K562 (cell line): Measurements from ENCODE around the gene CHD5. TPM values are rescaled to one million over a fixed set of nuclear protein-coding genes. Genes with fewer than 3 reads are reported as not detected.

ENCODE experiments used
- CEBPB ChIP-seq: fragments of 450-650 bp; IDR thresholded peaks from 2 replicates; pipeline ENCODE4 v1.6.1; 2016; ENCODE audit warnings: missing genetic modification characterization, missing compliant biosample characterization
- FOXP1 ChIP-seq: sonication (generic); formaldehyde crosslinking; IDR thresholded peaks from 2 replicates; pipeline ENCODE4 v1.8.0; 2022; ENCODE audit warnings: mild to moderate bottlenecking, missing genetic modification reagents
- HDGF ChIP-seq: fragments of 450-650 bp; IDR thresholded peaks from 2 replicates; pipeline ENCODE4 v1.6.1; 2016
- HNRNPL ChIP-seq: fragments of 200-400 bp; formaldehyde crosslinking; IDR thresholded peaks from 2 replicates; pipeline ENCODE4 v1.6.1; 2017; ENCODE audit warnings: low read depth, mild to moderate bottlenecking, low read length
- KLF1 ChIP-seq: fragments of 450-650 bp; IDR thresholded peaks from 2 replicates; pipeline ENCODE4 v1.6.1; 2016; ENCODE audit warnings: missing genetic modification characterization, missing compliant biosample characterization
- REST ChIP-seq, 2 experiments: fragments of 450-650 bp; formaldehyde crosslinking in 1 of 2; IDR thresholded peaks; 2 replicates each; pipeline versions ENCODE4 v1.4.0 to v1.6.1; 2014 to 2020; ENCODE audit warnings: mild to moderate bottlenecking in 2 of 2, borderline replicate concordance in 1 of 2, low read depth in 1 of 2
- SETDB1 ChIP-seq: IDR thresholded peaks from one replicate; pipeline ENCODE4 v1.6.1; 2012; ENCODE audit warnings: low read length, control low read depth, inconsistent platforms
- TBP ChIP-seq: optimal IDR thresholded peaks from 2 replicates; pipeline ENCODE3; 2011; ENCODE audit warnings: low read depth, low read length, improper control_type of control experiment
- TFAP4 ChIP-seq: sonication (generic); formaldehyde crosslinking; IDR thresholded peaks from 2 replicates; pipeline ENCODE4 v1.8.0; 2022; ENCODE audit warnings: missing genetic modification reagents, mild to moderate bottlenecking, moderate library complexity, borderline replicate concordance
- TGIF2 ChIP-seq: sonication (generic); formaldehyde crosslinking; IDR thresholded peaks from 2 replicates; pipeline ENCODE4 v1.8.1; 2022; ENCODE audit warnings: mild to moderate bottlenecking, missing genetic modification reagents, moderate library complexity
- ZNF445 ChIP-seq: fragments of 250-450 bp; sonication (Bioruptor Pico); IDR thresholded peaks from 2 replicates; pipeline ENCODE4 v1.4.0; 2020; ENCODE audit warnings: low read depth, mild to moderate bottlenecking, moderate library complexity
- polyA plus RNA-seq, 8 experiments: library from polyadenylated mRNA; depleted of rRNA in 4 of 8; stranded (reverse) in 5 of 8; unstranded in 3 of 8; fragments of >200 nt; fragmentation: Nextera tagmentation in 2 of 8; fragmentation: Illumina TruSeq in 1 of 8; extraction: Ambion mirVana in 2 of 8; extraction: Trizol in 1 of 8; gene quantifications; 2 replicates each; pipeline versions ENCODE4 v1.2.1 to v1.2.3, GENCODE V29; 2011 to 2014; ENCODE audit warnings: inconsistent platforms in 1 of 8, missing spikeins in 1 of 8
- total RNA-seq, 7 experiments: library from RNA; depleted of rRNA in 6 of 7; stranded (reverse); fragments of >200 nt in 6 of 7; fragmentation: Illumina TruSeq in 2 of 7; extraction: Trizol in 2 of 7; gene quantifications; 2 replicates each; pipeline versions ENCODE4 v1.2.1 to v1.2.3, GENCODE V29; 2011 to 2021; ENCODE audit warnings: low replicate concordance in 1 of 7
- TF ChIP-seq, protein P1 (sequence below), 2 experiments: fragments of 450-650 bp; IDR thresholded peaks; 2 replicates each; pipeline ENCODE4 v1.6.1; 2016

The CHD5 gene
- total and polyA plus RNA-seq, 9 of the 15 experiments (the other 6 are each of a cell fraction or from before 2014, with no cell fraction given): 0.03 to 0.52 (median 0.11) TPM; not detected in 2

DNA sequence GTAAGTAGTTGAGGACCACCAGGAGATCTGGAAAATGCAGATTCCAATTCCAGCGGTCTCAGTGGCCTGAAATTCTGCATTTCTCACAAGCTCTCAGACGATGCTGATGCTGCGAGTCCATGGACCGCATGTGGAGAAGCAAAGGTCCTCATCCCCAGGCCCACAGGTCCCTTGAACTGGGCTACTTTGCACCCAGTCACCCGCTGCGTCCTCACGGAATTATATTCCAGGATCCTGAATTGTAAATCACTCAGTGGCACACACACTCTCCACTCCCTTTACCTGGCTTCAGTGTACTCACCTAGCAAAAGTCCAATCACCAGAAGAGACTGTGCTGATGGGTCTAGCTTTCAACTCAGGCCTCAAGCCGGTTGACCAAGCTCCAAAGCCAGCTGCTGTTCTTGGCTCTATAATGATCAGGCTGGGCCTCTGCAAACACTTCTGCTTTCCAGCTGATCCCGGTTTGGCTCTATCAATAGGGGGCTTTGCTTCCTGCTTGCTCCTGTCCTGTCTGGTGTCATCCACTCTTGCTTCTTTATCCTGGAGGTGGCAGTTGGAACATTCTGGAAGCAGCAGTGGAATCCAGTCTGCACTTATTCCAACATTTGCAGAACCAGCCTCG is 20.2 kb upstream of the CHD5 start (continued):
- TF ChIP-seq KLF1 (tag) (peak; percentile 29; the same call in 1 of the 2 replicates), SETDB1 (no peak), HNRNPL (no peak), HDGF (peak; percentile 84; the same call in 1 of the 2 replicates), TFAP4 (CRISPR knock-in tag) (peak; percentile 61), ZNF445 (CRISPR knock-in tag) (no peak), TBP (no peak), TGIF2 (no peak), CEBPB (tag) (no peak), FOXP1 (CRISPR knock-in tag) (no peak), REST (IDR thresholded peaks at IDR 0.05; ENCODE audit: borderline replicate concordance) (peak; percentile 59; the same call in 1 of the 2 replicates), REST (CRISPR knock-in tag; IDR thresholded peaks at IDR 0.05; ENCODE audit: low read depth) (no peak)
- TF ChIP-seq, protein P1, sequence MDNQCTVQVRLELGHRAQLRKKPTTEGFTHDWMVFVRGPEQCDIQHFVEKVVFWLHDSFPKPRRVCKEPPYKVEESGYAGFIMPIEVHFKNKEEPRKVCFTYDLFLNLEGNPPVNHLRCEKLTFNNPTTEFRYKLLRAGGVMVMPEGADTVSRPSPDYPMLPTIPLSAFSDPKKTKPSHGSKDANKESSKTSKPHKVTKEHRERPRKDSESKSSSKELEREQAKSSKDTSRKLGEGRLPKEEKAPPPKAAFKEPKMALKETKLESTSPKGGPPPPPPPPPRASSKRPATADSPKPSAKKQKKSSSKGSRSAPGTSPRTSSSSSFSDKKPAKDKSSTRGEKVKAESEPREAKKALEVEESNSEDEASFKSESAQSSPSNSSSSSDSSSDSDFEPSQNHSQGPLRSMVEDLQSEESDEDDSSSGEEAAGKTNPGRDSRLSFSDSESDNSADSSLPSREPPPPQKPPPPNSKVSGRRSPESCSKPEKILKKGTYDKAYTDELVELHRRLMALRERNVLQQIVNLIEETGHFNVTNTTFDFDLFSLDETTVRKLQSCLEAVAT (IDR thresholded peaks at IDR 0.05): peak in 1 of 2 experiments; percentile 9; a peak in 1 of 4 replicates
